GM21723 (cell line): ENCODE results near the gene UBAP1L.
"Not testable (repeated sequence)": the region's sequence is repeated elsewhere in the genome, so short reads cannot be mapped to it uniquely, and the experiment has no call there.

Source experiments
- ATAC-seq: cut with Tn5 transposase; IDR thresholded peaks from one replicate; pipeline ENCODE4 v1.9.1; 2021; ENCODE audit warnings: mild to moderate bottlenecking, moderate library complexity; ENCODE audit not compliant: unreplicated experiment

The UBAP1L gene

GRCh38 chr15:65115086-65115485 lies at the start of gene UBAP1L:
Gene UBAP1L (minus strand): TSS chr15:65115200. CDS start chr15:65106215, 8,985 bp downstream.
- no peak for ATAC-seq

GRCh38 chr15:65164139-65164538 lies 49.1 kb upstream of the UBAP1L start:
- ATAC-seq = no peak

- ATAC-seq = no peak
Measured at GRCh38 chr15:65163041-65163440, 48.0 kb upstream of the UBAP1L start.

- ATAC-seq = no peak
Measured at GRCh38 chr15:65156692-65157091, 41.7 kb upstream of the UBAP1L start.

GRCh38 chr15:65154720-65155119 lies 39.7 kb upstream of the UBAP1L start:
- ATAC-seq = no peak

- ATAC-seq = no peak
Measured at GRCh38 chr15:65147902-65148301, 32.9 kb upstream of the UBAP1L start.

GRCh38 chr15:65146438-65146837 lies 31.4 kb upstream of the UBAP1L start:
- ATAC-seq = no peak

- not testable (repeated sequence) for ATAC-seq
Measured at GRCh38 chr15:65138631-65139030, 23.6 kb upstream of the UBAP1L start.

- not testable (repeated sequence) for ATAC-seq
Measured at GRCh38 chr15:65137893-65138292, 22.9 kb upstream of the UBAP1L start.

GRCh38 chr15:65137089-65137488 lies 22.1 kb upstream of the UBAP1L start:
- ATAC-seq = not testable (repeated sequence)

GRCh38 chr15:65134538-65134937 lies 19.5 kb upstream of the UBAP1L start:
- no peak for ATAC-seq

- ATAC-seq = peak; percentile 88
Measured at GRCh38 chr15:65133548-65134200, 18.7 kb upstream of the UBAP1L start, which contains the start of gene PDCD7. Gene PDCD7 (minus strand): TSS chr15:65133808. CDS start chr15:65133781, 27 bp downstream.

GRCh38 chr15:65132878-65133547 lies 18.0 kb upstream of the UBAP1L start:
- peak; percentile 43 for ATAC-seq

GRCh38 chr15:65130941-65131340 lies 15.9 kb upstream of the UBAP1L start:
- no peak for ATAC-seq

- ATAC-seq = no peak
Measured at GRCh38 chr15:65115542-65115941, 542 bp upstream of the UBAP1L start.

GRCh38 chr15:65110676-65111292 lies 4.2 kb downstream of the UBAP1L start:
- no peak for ATAC-seq

GRCh38 chr15:65106011-65106590 lies 8.9 kb downstream of the UBAP1L start:
- no peak for ATAC-seq

- no peak for ATAC-seq
Measured at GRCh38 chr15:65105038-65105437, 10.0 kb downstream of the UBAP1L start.

- ATAC-seq = no peak
Measured at GRCh38 chr15:65102912-65103311, 12.1 kb downstream of the UBAP1L start.

- no peak for ATAC-seq
Measured at GRCh38 chr15:65101891-65102708, 12.9 kb downstream of the UBAP1L start.

GRCh38 chr15:65101411-65101890 lies 13.5 kb downstream of the UBAP1L start:
- no peak for ATAC-seq
